NCI-H510A (cell line): ENCODE results near the gene ASGR1.

Source experiments
- DNase-seq: peaks from one replicate; lab custom pipeline; 2025; lab: John Stamatoyannopoulos, UW

ASGR1 gene, protein sequence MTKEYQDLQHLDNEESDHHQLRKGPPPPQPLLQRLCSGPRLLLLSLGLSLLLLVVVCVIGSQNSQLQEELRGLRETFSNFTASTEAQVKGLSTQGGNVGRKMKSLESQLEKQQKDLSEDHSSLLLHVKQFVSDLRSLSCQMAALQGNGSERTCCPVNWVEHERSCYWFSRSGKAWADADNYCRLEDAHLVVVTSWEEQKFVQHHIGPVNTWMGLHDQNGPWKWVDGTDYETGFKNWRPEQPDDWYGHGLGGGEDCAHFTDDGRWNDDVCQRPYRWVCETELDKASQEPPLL

DNA sequence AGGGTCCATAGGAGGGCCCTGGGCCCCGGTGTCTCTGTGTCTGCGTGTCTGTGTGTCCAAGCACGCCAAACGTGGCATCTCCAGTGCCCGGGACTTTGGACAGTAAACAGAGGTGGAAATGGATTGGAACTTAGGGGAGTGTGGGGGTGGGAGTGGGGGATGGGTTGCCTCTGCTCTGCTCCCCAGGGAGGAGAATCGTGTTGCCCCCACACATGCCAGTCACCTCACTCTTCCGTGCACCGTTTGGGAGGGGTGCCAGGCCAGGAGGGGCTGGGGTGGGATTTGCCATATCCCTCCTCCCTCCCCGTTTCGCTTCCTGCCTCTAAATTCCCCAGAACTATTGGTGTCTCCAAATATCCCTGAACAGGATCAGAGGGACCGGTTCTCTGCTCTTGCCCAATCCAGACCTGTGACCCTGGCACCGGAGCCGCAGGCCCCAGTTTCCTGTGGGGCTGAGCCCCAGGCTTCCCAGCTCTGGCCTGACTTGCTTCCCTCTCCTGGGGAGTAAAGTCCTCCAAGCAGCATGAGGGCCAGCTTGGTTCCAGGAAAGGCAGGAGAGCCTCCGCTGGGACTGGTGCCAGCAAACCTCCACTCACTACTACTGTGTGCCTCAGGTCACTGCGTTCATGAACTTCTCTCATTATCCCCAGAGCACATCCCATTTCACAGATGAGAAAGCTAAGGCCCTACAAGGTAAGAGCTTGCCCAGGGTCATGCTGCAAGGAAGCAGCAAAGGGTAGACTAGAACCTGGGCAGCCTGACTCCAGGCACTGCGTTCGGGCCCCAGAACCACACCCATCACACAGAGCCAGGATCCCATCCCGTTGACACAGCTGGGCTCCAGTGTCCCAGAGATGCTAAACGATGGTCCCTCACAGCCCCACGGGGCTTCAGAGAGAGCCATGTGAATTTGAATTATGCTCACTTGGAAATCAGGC, at the start of gene ASGR1:
Gene ASGR1 (minus strand): TSS at position 54 of the 938 bp plus-strand sequence. CDS start 807 bp downstream, outside the sequence.
- DNase-seq, result no peak

DNA sequence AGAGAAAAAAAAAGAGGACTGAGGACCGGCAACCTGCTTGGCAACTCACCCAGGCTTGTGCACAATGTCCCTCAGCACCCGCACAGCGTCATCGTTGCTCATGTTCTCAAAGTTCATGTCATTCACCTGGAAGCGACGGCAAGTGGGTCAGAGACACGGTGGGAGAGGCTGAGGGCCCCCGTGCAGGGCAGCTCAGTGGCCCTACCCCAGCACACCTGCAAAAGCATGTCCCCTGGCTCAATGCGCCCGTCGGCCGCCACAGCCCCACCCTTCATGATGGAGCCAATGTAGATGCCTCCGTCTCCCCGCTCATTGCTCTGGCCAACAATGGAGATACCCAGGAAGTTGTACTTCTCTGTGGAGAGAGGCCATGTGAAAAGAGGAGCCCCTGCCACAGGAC, 49.8 kb upstream of the ASGR1 start:
- DNase-seq, result no peak

- no peak for DNase-seq
These were observed 47.8 kb upstream of the ASGR1 start for GRCh38 chr17:7226721-7227710.

DNA sequence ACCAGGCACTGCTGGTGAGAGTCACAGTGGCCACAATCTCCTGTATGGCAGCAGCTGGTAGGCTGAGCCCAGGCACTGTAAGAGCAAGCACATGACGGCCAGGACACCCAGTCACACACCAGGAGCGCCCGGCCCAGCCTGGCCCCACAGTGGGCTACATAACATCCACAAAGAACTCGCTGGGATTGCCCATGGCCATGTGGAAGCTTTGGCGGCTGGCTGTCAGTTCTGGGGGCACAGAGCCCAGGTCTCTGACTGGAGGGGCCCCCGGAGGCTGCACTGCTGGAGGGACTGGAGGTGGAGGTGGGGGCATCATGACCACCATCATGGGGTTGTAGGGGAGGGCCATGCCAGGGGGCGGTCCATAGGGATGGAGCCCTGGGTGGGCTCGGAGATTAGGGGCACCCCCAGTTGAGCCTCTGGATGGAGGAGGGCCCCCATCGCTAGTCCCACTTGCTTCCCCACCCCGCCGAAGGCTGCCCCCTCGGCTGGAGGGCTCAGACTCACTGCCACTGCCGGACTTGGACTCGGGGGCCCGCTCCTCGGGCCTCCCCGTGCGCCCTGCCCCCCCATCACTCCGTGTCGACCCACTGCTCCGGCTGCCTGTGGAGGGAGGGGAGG, 46.7 kb upstream of the ASGR1 start:
- no peak for DNase-seq

DNA sequence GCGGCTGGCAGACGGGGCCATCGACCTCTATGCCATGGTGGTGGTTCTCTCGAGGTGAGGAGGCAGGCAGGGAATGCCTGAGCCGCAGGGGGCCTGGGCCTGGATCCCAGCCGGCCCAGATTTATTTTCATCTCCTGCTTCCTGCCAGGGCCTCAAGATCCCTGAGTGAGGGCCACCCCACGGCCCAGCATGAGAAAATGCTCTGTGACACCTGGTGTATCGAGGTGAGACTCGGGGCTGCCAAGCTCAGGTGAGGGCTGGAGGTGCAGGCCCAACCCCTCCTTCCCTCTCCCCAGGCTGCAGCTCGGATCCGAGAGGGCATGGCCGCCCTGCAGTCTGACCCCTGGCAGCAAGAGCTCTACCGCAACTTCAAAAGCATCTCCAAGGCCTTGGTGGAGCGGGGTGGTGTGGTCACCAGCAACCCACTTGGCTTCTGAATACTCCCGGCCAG, 45.5 kb upstream of the ASGR1 start:
- DNase-seq, result no peak

GRCh38 chr17:7224110-7224509, 44.9 kb upstream of the ASGR1 start:
- no peak for DNase-seq

GRCh38 chr17:7223375-7223774, 44.2 kb upstream of the ASGR1 start:
- DNase-seq, result no peak

- DNase-seq, result no peak
These were observed 43.8 kb upstream of the ASGR1 start for GRCh38 chr17:7222972-7223292.

DNA sequence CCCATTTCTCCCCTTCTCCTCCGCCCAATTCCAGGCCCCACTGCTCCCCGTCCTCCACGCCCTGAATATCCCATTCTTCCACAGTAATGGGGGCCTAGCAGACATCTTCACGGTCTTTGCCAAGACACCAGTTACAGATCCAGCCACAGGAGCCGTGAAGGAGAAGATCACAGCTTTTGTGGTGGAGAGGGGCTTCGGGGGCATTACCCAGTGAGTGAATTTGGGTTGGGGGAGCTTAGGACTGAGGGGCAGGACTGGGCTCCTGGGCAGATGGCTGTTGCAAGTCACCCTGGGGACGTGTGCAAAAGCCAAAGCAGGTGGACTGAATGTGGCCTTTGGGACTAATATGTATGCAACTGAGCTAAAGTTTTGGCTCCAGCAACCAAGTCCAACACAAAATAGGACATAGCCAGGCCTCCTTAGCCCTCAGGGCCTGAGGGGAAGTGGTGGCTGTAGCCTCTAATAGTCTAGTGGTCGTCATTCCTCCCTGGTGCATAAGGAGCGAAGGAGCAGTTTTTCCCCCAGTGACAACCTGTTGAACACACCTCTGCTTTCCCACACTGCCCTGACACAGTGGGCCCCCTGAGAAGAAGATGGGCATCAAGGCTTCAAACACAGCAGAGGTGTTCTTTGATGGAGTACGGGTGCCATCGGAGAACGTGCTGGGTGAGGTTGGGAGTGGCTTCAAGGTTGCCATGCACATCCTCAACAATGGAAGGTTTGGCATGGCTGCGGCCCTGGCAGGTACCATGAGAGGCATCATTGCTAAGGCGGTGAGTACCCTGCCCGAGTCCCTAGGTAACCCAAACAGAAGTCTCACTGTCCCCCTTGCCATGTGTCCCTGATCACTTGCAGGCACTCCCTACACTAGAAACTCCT, 43.2 kb upstream of the ASGR1 start:
- DNase-seq, result no peak

- no peak for DNase-seq
These were observed 42.3 kb upstream of the ASGR1 start for GRCh38 chr17:7221278-7222092.

GRCh38 chr17:7220593-7221277, 41.6 kb upstream of the ASGR1 start:
- DNase-seq, result peak; percentile 43

GRCh38 chr17:7219812-7220592, 40.8 kb upstream of the ASGR1 start, which contains the start of the genes ACADVL and DLG4:
Gene ACADVL (plus strand): TSS chr17:7219938. CDS start chr17:7219985, 47 bp downstream.
Gene DLG4 (minus strand): TSS chr17:7219836.
- DNase-seq, result peak; percentile 79

DNA sequence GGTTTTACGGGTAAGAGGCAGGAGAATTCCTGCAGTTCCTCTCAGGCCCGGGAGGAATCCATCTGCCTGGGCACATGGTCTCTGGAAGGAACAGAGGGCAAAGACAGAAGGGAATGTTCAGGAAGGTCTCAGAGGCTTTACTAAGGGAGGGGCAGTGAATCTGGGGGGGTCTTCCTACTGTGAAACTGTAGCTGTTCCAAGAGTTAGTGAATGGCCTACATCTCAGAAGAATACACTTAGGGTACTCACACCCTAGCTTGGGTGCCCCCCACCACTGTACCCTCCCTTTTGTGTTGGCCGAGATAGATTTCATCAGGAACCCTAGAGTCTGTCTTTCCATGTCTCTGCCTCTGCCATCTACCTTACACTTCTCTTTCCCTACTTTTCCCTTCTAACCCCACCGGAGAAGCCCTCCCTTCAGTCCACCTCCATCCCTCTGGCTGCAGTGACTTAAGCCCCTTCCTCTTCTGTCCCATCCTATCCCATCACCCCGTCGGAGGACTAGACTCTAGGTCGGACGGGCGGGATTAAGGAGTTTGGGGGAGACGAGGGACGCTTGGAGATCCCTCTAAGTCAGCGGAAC, 40.1 kb upstream of the ASGR1 start:
- DNase-seq, result no peak

DNA sequence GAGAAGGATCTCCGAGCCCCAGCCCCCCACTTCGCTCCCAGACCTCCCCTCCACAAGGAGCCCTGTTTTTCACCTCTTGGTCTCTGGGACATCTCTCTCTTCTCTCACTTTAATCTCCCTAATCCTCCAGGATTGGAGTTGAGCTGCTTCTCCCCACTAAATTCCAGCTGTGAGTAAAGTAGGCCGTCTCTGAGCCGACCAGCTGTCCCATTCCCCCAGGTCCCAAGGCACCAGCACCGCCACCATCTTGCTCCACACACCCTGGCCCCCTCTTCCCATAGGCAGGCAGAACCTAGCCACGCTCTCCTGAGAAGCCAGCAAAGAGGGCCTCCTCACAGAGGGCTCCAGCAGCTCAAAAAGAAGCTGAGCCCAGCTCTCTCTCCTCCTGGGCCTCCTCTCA, 39.6 kb upstream of the ASGR1 start:
- no peak for DNase-seq

GRCh38 chr17:7218166-7218565, 39.0 kb upstream of the ASGR1 start:
- DNase-seq, result no peak

- DNase-seq, result peak; percentile 67
These were observed 38.2 kb upstream of the ASGR1 start for GRCh38 chr17:7217113-7217987.
